Naive thymus-derived CD4-positive, alpha-beta T cell (primary cell): Measurements from ENCODE around the gene SETD2. TPM values are rescaled to one million over a fixed set of nuclear protein-coding genes. Genes with fewer than 3 reads are reported as not detected.
A peak's percentile ranks its signal among the peaks of the same experiment; 100 is the strongest.

Source experiments
- ATAC-seq: fragments of 150-1000 bp; cut with Tn5 transposase; 2 replicates; pipeline ENCODE4 v1.10.0; 2021; ENCODE audit warnings: mild to moderate bottlenecking, moderate library complexity
- CTCF ChIA-PET: fragments of 350-600 bp; sonication (Branson Sonifier 250); formaldehyde crosslinking; loops from one replicate; lab custom pipeline; 2021; ENCODE audit warnings: antibody characterized with exemption; lab: Charles Lee
- POLR2A ChIA-PET: fragments of 350-600 bp; sonication (Branson Sonifier 250); formaldehyde crosslinking; loops from one replicate; lab custom pipeline; 2021; ENCODE audit warnings: antibody characterized with exemption, inconsistent platforms; lab: Charles Lee
- DNase-seq, 9 donors: peaks; one replicate each; pipeline versions ENCODE4 v3.0.0 to v3.0.0-alpha.2; 2020 to 2022; ENCODE audit warnings: mixed read lengths in 1 of 9
- H3K27ac ChIP-seq: one replicate; pipeline ENCODE4 v1.7.0; 2013; ENCODE audit warnings: mild to moderate bottlenecking, low read depth, low read length, moderate library complexity
- H3K27me3 ChIP-seq, 2 donors: one replicate each; pipeline ENCODE4 v1.7.0; 2013; ENCODE audit warnings: low read length in 2 of 2, mild to moderate bottlenecking in 2 of 2, moderate library complexity in 2 of 2; ENCODE audit not compliant: control insufficient read depth in 2 of 2, insufficient read depth in 2 of 2
- H3K36me3 ChIP-seq, 3 experiments: 1 replicate in 2 of 3; 2 replicates in 1 of 3; pipeline ENCODE4 v1.7.0; 2013; ENCODE audit warnings: low read length in 3 of 3, mild to moderate bottlenecking in 3 of 3, moderate library complexity in 1 of 3; ENCODE audit not compliant: insufficient read depth in 3 of 3, control insufficient read depth in 2 of 3
- H3K4me1 ChIP-seq, 2 donors: one replicate each; pipeline ENCODE4 v1.7.0; 2013; ENCODE audit warnings: low read length in 2 of 2, mild to moderate bottlenecking in 2 of 2, moderate library complexity in 1 of 2; ENCODE audit not compliant: control insufficient read depth in 2 of 2, insufficient read depth in 2 of 2
- H3K4me3 ChIP-seq: 2 replicates; pipeline ENCODE4 v1.7.0; 2013; ENCODE audit warnings: mild to moderate bottlenecking, low read length
- H3K9me3 ChIP-seq, 3 experiments: 1 replicate in 2 of 3; 2 replicates in 1 of 3; pipeline ENCODE4 v1.7.0; 2013; ENCODE audit warnings: low read length in 3 of 3; ENCODE audit not compliant: control insufficient read depth in 2 of 3
- H3K27ac Mint-ChIP-seq, 9 donors: one replicate each; pipeline ENCODE4 v1.8.0; 2020 to 2022; ENCODE audit warnings: mixed read lengths in 9 of 9, mild to moderate bottlenecking in 8 of 9, moderate library complexity in 5 of 9, inconsistent platforms in 2 of 9
- H3K27me3 Mint-ChIP-seq, 5 donors: one replicate each; pipeline ENCODE4 v1.8.0; 2021 to 2022; ENCODE audit warnings: mixed read lengths in 5 of 5, mild to moderate bottlenecking in 1 of 5
- H3K36me3 Mint-ChIP-seq, 5 donors: one replicate each; pipeline ENCODE4 v1.8.0; 2020 to 2022; ENCODE audit warnings: mixed read lengths in 5 of 5, mild to moderate bottlenecking in 3 of 5, inconsistent platforms in 1 of 5
- H3K4me1 Mint-ChIP-seq, 7 donors: one replicate each; pipeline ENCODE4 v1.8.0; 2020 to 2022; ENCODE audit warnings: mixed read lengths in 7 of 7, mild to moderate bottlenecking in 3 of 7, inconsistent platforms in 1 of 7
- H3K4me3 Mint-ChIP-seq, 10 donors: one replicate each; pipeline ENCODE4 v1.8.0; 2020 to 2022; ENCODE audit warnings: mild to moderate bottlenecking in 10 of 10, mixed read lengths in 10 of 10, moderate library complexity in 6 of 10, inconsistent platforms in 2 of 10
- H3K9me3 Mint-ChIP-seq, 11 donors: one replicate each; pipeline ENCODE4 v1.8.0; 2020 to 2022; ENCODE audit warnings: mixed read lengths in 11 of 11, mild to moderate bottlenecking in 4 of 11, inconsistent platforms in 1 of 11, moderate library complexity in 1 of 11
- intact Hi-C, 2 donors: fragments of 100-400 bp; cut with micrococcal nuclease; formaldehyde crosslinking; loops; one replicate each; pipeline ENCODE4 v1.15.1; 2023
- polyA plus RNA-seq, 2 donors: library from polyadenylated mRNA; unstranded; fragments of 300-500 nt; fragmentation: Illumina TruSeq; gene quantifications; one replicate each; pipeline ENCODE4 v1.2.3, GENCODE V29; 2021
- total RNA-seq, 6 experiments: library from RNA in 5 of 6; stranded (reverse) in 5 of 6; gene quantifications; 1 replicate in 5 of 6; 2 replicates in 1 of 6; pipeline ENCODE4 v1.2.3 and lab custom pipeline; 2021 to 2026

The SETD2 gene
- total and polyA plus RNA-seq, 7 experiments from 2014 or later, result 11.0 to 77.3 (median 70.0) TPM

DNA sequence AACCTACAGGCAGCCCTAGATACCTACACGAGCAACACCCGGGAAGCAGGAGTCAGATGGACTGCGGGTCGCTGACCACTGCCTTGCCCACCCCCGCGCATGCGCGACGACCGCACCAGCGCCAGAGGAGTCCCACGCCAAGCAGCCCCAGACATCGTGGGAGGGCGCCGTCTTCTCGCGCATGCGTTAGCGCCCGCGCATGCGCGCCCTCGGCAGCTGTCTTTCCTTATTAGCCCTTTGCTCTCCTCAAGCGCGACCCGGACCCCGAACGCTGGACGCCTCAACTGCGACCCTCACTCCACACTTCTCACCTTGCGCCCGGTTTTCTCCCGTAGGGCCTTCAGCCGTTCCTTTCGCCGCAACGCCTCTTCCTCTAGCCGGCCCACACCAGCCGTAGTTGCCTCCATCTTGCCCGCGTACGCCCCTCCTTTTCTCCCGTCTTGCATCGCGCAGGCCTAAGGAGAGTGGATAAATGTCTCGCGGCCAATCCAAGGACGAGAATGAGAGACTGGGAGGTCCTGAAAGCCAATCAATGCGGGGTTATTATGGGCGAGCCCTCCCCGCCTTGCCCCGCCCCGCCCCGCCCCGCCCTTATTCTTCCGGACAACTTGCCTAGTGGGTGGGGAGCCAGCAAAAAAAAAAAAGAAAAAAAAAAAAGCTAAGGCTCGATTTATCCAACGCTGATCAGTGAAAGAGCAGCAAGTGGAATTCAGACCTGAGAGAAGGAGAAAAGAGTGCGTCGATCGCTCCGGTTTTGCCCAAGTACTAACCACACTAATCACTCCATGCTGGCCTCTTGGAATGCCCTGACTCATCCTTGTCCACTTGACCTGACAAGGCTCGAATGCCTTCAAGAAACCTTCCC lies 187.4 kb downstream of the SETD2 start, which contains the start of gene CCDC12:
Gene CCDC12, minus strand, starts transcription at position 420 of the 865 bp plus-strand sequence. Its CDS starts 13 bp downstream, at position 407.
- H3K4me3 ChIP-seq, result peak within 1 kb of the TSS; percentile 98
- peaks cover 46 to 53% of the 10 kb centered on the region in 2 donors for H3K4me1 ChIP-seq
- H3K27me3 Mint-ChIP-seq, result no peaks in the 10 kb centered on the region
- H3K27ac Mint-ChIP-seq, result peak within 1 kb of the TSS; percentile 94 to 99 (median 98)
- peaks cover 0 to 8% (median 0%) of the 10 kb centered on the region in 3 experiments for H3K36me3 ChIP-seq
- H3K9me3 Mint-ChIP-seq, result peaks cover 0 to 5% (median 0%) of the 10 kb centered on the region in 11 donors
- peak; percentile 87 for ATAC-seq
- peaks cover 44 to 82% (median 63%) of the 10 kb centered on the region in 7 donors for H3K4me1 Mint-ChIP-seq
- H3K27me3 ChIP-seq, result no peaks in the 10 kb centered on the region
- intact Hi-C loops, result loop anchor here (1.0 to 10.0 kb wide), 14 partner anchors 49 to 1938 kb away; partner anchors contain the start of genes SETD2 (in 2 of the 2), ALS2CL (in 1 of the 2), ARIH2 (in 1 of the 2) and ATRIP (in 1 of the 2)
- ChIA-PET POLR2A (interaction anchor here (0.7 to 5.7 kb wide), 9 partner anchors 9 to 538 kb away, joined by 3 to 37 read pairs (median 3); no protein-coding TSS in a partner anchor), CTCF (no interaction called here)
- peak; percentile 79 to 98 (median 96) for DNase-seq
- peak within 1 kb of the TSS; percentile 95 to 100 (median 99) for H3K4me3 Mint-ChIP-seq
- H3K27ac ChIP-seq, result peak within 1 kb of the TSS; percentile 90
- H3K9me3 ChIP-seq, result no peaks in the 10 kb centered on the region
- H3K36me3 Mint-ChIP-seq, result peaks cover 0 to 23% (median 5%) of the 10 kb centered on the region in 5 donors

DNA sequence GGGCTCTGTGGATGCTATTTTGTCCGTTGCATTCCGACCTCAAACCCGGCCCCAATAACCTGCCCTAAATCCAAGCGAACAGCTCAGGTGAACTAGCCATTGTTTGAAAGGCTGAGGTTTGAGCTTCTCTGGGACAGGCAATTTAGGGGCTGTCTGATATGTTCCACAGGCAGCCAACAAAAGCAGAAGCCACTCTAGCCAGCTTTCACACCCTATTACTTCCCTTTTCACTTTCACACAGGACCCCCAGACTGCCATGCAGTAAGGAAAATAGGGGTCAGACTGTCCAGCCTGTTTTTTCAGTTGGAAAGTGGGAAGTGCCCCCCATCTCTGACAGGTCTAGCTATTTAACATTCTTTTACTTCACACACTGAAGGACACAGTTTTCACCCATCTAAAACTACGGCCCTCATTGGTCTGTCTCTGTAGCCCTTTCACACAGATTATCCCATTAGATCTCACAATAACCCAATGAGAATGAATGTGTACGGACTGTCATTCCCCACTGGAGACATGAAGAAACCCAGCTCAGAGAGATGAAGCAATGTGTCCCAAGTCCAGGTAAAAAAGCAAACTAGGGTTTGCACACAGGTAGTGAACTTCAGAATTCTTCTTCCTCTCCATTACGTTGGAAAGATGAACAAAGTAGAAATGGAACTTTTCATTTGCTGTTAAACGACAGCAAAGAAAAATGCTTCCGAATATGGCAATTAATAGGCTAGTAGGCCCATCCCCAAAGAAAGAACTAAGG lies 189.3 kb downstream of the SETD2 start:
- POLR2A ChIA-PET, result interaction anchor here (5.7 kb wide), 1 partner anchor 13 kb away, joined by 37 read pairs; no protein-coding TSS in a partner anchor
- peaks cover 0 to 5% (median 0%) of the 10 kb centered on the region in 11 donors for H3K9me3 Mint-ChIP-seq
- DNase-seq (no peak), ATAC-seq (no peak)
- peak overlapping the region; percentile 68 to 99 (median 78) for H3K4me3 Mint-ChIP-seq
- Histone ChIP-seq H3K9me3 (no peaks in the 10 kb centered on the region), H3K4me1 (peaks cover 49 to 53% of the 10 kb centered on the region in 2 donors), H3K36me3 (peaks cover 0 to 14% (median 0%) of the 10 kb centered on the region in 3 experiments), H3K4me3 (no peak overlapping the region), H3K27me3 (no peaks in the 10 kb centered on the region), H3K27ac (no peak overlapping the region)
- intact Hi-C loops, result loop anchor here (5.0 to 10.0 kb wide), 9 partner anchors 47 to 1940 kb away; partner anchors contain the start of genes ALS2CL (in 1 of the 2), ARIH2 (in 1 of the 2), ATRIP (in 1 of the 2) and CCDC51 (in 1 of the 2)
- peak overlapping the region in 7 of 9 donors; percentile 18 to 74 (median 63) for H3K27ac Mint-ChIP-seq
- H3K27me3 Mint-ChIP-seq, result no peaks in the 10 kb centered on the region
- CTCF ChIA-PET, result interaction anchor here (0.6 to 1.4 kb wide), 3 partner anchors 23 to 503 kb away, joined by 3 to 4 read pairs (median 3); no protein-coding TSS in a partner anchor
- H3K4me1 Mint-ChIP-seq, result peaks cover 58 to 89% (median 73%) of the 10 kb centered on the region in 7 donors
- peaks cover 0 to 31% (median 5%) of the 10 kb centered on the region in 5 donors for H3K36me3 Mint-ChIP-seq

DNA sequence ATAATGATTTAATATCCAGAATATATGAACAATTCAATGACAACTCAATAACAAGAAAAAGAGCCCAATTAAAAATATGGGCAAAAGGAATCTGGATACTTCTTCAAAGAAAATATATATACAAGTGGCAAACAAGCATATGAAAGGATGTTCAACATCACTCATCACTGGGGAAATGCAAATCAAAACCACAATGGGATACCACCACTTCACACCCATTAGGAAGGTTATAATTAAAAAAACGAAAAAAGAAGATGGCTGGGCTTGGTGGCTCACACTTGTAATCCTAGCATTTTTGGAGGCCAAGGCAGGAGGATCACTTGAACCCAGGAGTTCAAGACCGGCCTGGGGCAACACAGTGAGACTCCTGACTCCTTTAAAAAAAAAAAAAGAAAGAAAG lies 191.5 kb downstream of the SETD2 start:
- peaks cover 0 to 5% (median 0%) of the 10 kb centered on the region in 11 donors for H3K9me3 Mint-ChIP-seq
- H3K4me1 Mint-ChIP-seq, result peaks cover 67 to 94% (median 83%) of the 10 kb centered on the region in 7 donors
- Histone ChIP-seq H3K36me3 (peaks cover 0 to 25% (median 0%) of the 10 kb centered on the region in 3 experiments), H3K4me3 (no peak overlapping the region), H3K4me1 (peaks cover 46 to 58% of the 10 kb centered on the region in 2 donors), H3K27ac (no peak overlapping the region), H3K27me3 (no peaks in the 10 kb centered on the region), H3K9me3 (no peaks in the 10 kb centered on the region)
- no peaks in the 10 kb centered on the region for H3K27me3 Mint-ChIP-seq
- ATAC-seq (no peak), DNase-seq (no peak)
- intact Hi-C loops, result loop anchor here (10.0 kb wide), 4 partner anchors 812 to 1942 kb away; partner anchors contain the start of genes ARIH2 (in 1 of the 2), ATRIP (in 1 of the 2), CCDC51 (in 1 of the 2) and FYCO1 (in 1 of the 2)
- H3K27ac Mint-ChIP-seq, result peak overlapping the region in 5 of 9 donors; percentile 17 to 83 (median 68)
- CTCF ChIA-PET, result no interaction called here
- H3K36me3 Mint-ChIP-seq, result peaks cover 0 to 31% (median 5%) of the 10 kb centered on the region in 5 donors
- H3K4me3 Mint-ChIP-seq, result peak overlapping the region; percentile 41 to 71 (median 62)
- POLR2A ChIA-PET, result no interaction called here

GRCh38 chr3:46971742-46972141 lies 192.2 kb downstream of the SETD2 start:
- Histone ChIP-seq H3K27me3 (no peaks in the 10 kb centered on the region), H3K27ac (no peak overlapping the region), H3K4me3 (no peak overlapping the region), H3K9me3 (no peaks in the 10 kb centered on the region), H3K36me3 (peaks cover 0 to 27% (median 0%) of the 10 kb centered on the region in 3 experiments), H3K4me1 (peaks cover 45 to 57% of the 10 kb centered on the region in 2 donors)
- DNase-seq (no peak), ATAC-seq (no peak)
- ChIA-PET CTCF (no interaction called here), POLR2A (no interaction called here)
- peak overlapping the region; percentile 2 to 87 (median 63) for H3K27ac Mint-ChIP-seq
- intact Hi-C loops, result loop anchor here (10.0 kb wide), 4 partner anchors 813 to 1943 kb away; partner anchors contain the start of genes ARIH2 (in 1 of the 2), ATRIP (in 1 of the 2), CCDC51 (in 1 of the 2) and FYCO1 (in 1 of the 2)
- H3K4me1 Mint-ChIP-seq, result peaks cover 73 to 94% (median 84%) of the 10 kb centered on the region in 7 donors
- H3K27me3 Mint-ChIP-seq, result no peaks in the 10 kb centered on the region
- H3K9me3 Mint-ChIP-seq, result peaks cover 0 to 5% (median 0%) of the 10 kb centered on the region in 11 donors
- peaks cover 0 to 31% (median 5%) of the 10 kb centered on the region in 5 donors for H3K36me3 Mint-ChIP-seq
- H3K4me3 Mint-ChIP-seq, result peak overlapping the region; percentile 64 to 82 (median 69)

- Mint-ChIP-seq H3K36me3 (peaks cover 0 to 29% (median 3%) of the 10 kb centered on the region in 5 donors), H3K4me3 (peak overlapping the region in 9 of 10 donors; percentile 64 to 82 (median 69)), H3K27ac (peak overlapping the region in 6 of 9 donors; percentile 44 to 87 (median 72)), H3K27me3 (no peaks in the 10 kb centered on the region), H3K9me3 (no peaks in the 10 kb centered on the region), H3K4me1 (peaks cover 75 to 94% (median 84%) of the 10 kb centered on the region in 7 donors)
- intact Hi-C loops, result loop anchor here (10.0 kb wide), 4 partner anchors 814 to 1944 kb away; partner anchors contain the start of genes ARIH2 (in 1 of the 2), ATRIP (in 1 of the 2), CCDC51 (in 1 of the 2) and FYCO1 (in 1 of the 2)
- no peak for ATAC-seq
- DNase-seq, result no peak
- Histone ChIP-seq H3K4me3 (no peak overlapping the region), H3K9me3 (no peaks in the 10 kb centered on the region), H3K36me3 (peaks cover 0 to 24% (median 0%) of the 10 kb centered on the region in 3 experiments), H3K27ac (no peak overlapping the region), H3K27me3 (no peaks in the 10 kb centered on the region), H3K4me1 (peaks cover 45 to 63% of the 10 kb centered on the region in 2 donors)
- CTCF ChIA-PET, result no interaction called here
- POLR2A ChIA-PET, result interaction anchor here (1.1 kb wide), 1 partner anchor 34 kb away, joined by 3 read pairs; no protein-coding TSS in a partner anchor
Observed at GRCh38 chr3:46971151-46971550, 192.8 kb downstream of the SETD2 start.
